KMS-11 (cell line): ENCODE measurements around the gene MARCHF10.
"Not testable (repeated sequence)": the region's sequence is repeated elsewhere in the genome, so short reads cannot be mapped to it uniquely, and the experiment has no call there.

Source experiments
- H2AFZ ChIP-seq: fragments of 200-600 bp; sonication (generic); 2 replicates; pipeline ENCODE4 v1.6.1; 2016; ENCODE audit warnings: antibody characterized with exemption, mixed run types, low read depth
- H3K27ac ChIP-seq: fragments of 200-600 bp; sonication (generic); 2 replicates; pipeline ENCODE4 v1.6.1; 2016; ENCODE audit warnings: mild to moderate bottlenecking, mixed run types
- H3K27me3 ChIP-seq: fragments of 200-600 bp; sonication (generic); 2 replicates; pipeline ENCODE4 v1.6.1; 2017; ENCODE audit warnings: mild to moderate bottlenecking, low read depth, mixed run types, moderate library complexity; ENCODE audit not compliant: insufficient read depth
- H3K36me3 ChIP-seq: fragments of 200-600 bp; sonication (generic); 2 replicates; pipeline ENCODE4 v1.6.1; 2017; ENCODE audit warnings: mild to moderate bottlenecking, mixed run types; ENCODE audit not compliant: insufficient read depth
- H3K4me1 ChIP-seq: fragments of 200-600 bp; sonication (generic); 2 replicates; pipeline ENCODE4 v1.6.1; 2016; ENCODE audit warnings: mild to moderate bottlenecking, low read depth, mixed run types; ENCODE audit not compliant: poor library complexity, severe bottlenecking
- H3K4me2 ChIP-seq: fragments of 200-600 bp; sonication (generic); 2 replicates; pipeline ENCODE4 v1.7.0; 2016; ENCODE audit warnings: mild to moderate bottlenecking, mixed run types
- H3K4me3 ChIP-seq: fragments of 200-600 bp; sonication (generic); IDR thresholded peaks from 2 replicates; pipeline ENCODE4 v1.6.1; 2017; ENCODE audit warnings: low read depth, low read length, mixed read lengths; ENCODE audit not compliant: insufficient read depth
- H3K79me2 ChIP-seq: fragments of 200-600 bp; sonication (generic); 2 replicates; pipeline ENCODE4 v1.6.1; 2016; ENCODE audit warnings: low read depth, mixed run types; ENCODE audit not compliant: insufficient read depth
- H3K9ac ChIP-seq: fragments of 200-600 bp; sonication (generic); 2 replicates; pipeline ENCODE4 v1.6.1; 2016; ENCODE audit warnings: mild to moderate bottlenecking, mixed run types
- H4K20me1 ChIP-seq: fragments of 200-600 bp; sonication (generic); 2 replicates; pipeline ENCODE4 v1.6.1; 2016; ENCODE audit warnings: mild to moderate bottlenecking, mixed run types; ENCODE audit not compliant: insufficient read depth
- TF ChIP-seq, protein P1 (sequence below): fragments of 200-600 bp; sonication (generic); conservative IDR thresholded peaks from 2 replicates; pipeline ENCODE4 v1.6.1; 2017; ENCODE audit warnings: low read depth, mild to moderate bottlenecking, antibody characterized with exemption, low read length, moderate library complexity, mixed read lengths

Gene MARCHF10

DNA sequence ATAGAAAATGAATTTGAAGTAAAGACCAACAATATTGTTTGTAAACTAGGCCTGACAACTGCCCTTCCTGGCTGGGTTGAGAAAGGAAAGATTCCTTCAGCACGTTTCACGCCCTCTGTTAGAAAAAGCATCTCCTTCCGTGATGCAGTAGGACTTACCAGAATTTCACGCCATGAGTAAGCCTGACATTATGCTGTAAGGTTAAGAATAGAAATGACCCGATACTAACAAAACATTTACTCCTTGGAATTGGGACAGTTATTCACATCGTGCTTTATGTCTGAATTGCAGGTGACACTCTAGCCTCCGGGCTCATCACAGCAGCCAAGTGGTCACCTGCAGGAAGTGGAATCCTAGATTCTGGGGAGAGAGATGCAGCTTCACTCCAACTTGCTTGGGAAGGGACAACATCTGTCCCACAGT is 17.5 kb downstream of the MARCHF10 start:
- H3K27ac ChIP-seq, result no peak overlapping the region
- H3K79me2 ChIP-seq, result no peaks in the 10 kb centered on the region
- H4K20me1 ChIP-seq, result no peaks in the 10 kb centered on the region
- H3K4me1 ChIP-seq, result no peaks in the 10 kb centered on the region
- no peak overlapping the region for H3K4me3 ChIP-seq
- H3K9ac ChIP-seq, result no peak overlapping the region
- no peaks in the 10 kb centered on the region for H3K36me3 ChIP-seq
- no peak overlapping the region for H2AFZ ChIP-seq
- no peaks in the 10 kb centered on the region for H3K27me3 ChIP-seq
- TF ChIP-seq, protein P1, sequence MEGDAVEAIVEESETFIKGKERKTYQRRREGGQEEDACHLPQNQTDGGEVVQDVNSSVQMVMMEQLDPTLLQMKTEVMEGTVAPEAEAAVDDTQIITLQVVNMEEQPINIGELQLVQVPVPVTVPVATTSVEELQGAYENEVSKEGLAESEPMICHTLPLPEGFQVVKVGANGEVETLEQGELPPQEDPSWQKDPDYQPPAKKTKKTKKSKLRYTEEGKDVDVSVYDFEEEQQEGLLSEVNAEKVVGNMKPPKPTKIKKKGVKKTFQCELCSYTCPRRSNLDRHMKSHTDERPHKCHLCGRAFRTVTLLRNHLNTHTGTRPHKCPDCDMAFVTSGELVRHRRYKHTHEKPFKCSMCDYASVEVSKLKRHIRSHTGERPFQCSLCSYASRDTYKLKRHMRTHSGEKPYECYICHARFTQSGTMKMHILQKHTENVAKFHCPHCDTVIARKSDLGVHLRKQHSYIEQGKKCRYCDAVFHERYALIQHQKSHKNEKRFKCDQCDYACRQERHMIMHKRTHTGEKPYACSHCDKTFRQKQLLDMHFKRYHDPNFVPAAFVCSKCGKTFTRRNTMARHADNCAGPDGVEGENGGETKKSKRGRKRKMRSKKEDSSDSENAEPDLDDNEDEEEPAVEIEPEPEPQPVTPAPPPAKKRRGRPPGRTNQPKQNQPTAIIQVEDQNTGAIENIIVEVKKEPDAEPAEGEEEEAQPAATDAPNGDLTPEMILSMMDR, result no peak
- H3K4me2 ChIP-seq, result no peak overlapping the region

DNA sequence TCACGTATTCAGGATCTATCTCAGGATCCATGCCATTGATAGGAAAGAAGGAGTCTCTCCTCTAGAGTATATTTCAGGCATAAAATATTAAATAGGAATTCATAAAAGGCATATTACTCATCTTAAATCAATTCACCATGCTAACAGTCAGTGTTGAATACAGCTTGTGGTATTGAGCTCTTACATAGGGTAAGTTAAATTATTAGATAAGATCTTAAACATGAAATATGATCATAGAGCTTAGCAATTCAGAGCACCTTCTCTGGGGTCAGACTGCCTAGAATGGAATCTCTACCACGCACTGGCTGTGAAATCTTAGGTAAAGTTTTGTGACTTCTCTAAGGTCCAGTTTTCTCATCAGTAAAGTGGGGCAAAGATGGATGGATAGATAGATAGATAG is 20.7 kb downstream of the MARCHF10 start:
- Histone ChIP-seq H3K4me2 (no peak overlapping the region), H3K79me2 (no peaks in the 10 kb centered on the region), H3K36me3 (no peaks in the 10 kb centered on the region), H3K4me3 (no peak overlapping the region), H3K4me1 (no peaks in the 10 kb centered on the region), H4K20me1 (no peaks in the 10 kb centered on the region), H3K9ac (no peak overlapping the region), H3K27me3 (no peaks in the 10 kb centered on the region), H2AFZ (no peak overlapping the region), H3K27ac (no peak overlapping the region)
- TF ChIP-seq, protein P1, result no peak

DNA sequence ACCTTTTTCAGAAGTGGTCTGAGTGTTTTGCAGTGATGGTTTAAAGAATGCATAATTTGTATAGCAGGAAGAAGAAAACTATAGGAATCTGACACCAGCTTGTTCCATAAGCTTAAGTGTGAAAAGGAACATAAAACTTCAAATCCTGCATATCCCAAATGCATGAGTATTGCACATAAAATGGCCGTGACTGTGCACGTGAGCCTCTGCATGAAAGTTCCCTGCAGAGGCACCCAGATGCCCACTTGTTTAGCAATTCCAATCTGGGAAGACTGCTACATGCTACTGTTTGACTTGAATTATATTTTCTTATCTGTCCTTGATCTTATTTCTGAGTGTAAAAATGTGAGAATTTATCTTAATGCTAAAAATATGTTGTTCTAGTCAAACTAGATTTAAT is 21.5 kb downstream of the MARCHF10 start:
- Histone ChIP-seq H3K4me2 (no peak overlapping the region), H3K27me3 (no peaks in the 10 kb centered on the region), H3K4me1 (no peaks in the 10 kb centered on the region), H3K4me3 (no peak overlapping the region), H3K27ac (no peak overlapping the region), H3K9ac (no peak overlapping the region), H3K79me2 (no peaks in the 10 kb centered on the region), H4K20me1 (no peaks in the 10 kb centered on the region), H3K36me3 (no peaks in the 10 kb centered on the region), H2AFZ (no peak overlapping the region)
- TF ChIP-seq, protein P1, result no peak

DNA sequence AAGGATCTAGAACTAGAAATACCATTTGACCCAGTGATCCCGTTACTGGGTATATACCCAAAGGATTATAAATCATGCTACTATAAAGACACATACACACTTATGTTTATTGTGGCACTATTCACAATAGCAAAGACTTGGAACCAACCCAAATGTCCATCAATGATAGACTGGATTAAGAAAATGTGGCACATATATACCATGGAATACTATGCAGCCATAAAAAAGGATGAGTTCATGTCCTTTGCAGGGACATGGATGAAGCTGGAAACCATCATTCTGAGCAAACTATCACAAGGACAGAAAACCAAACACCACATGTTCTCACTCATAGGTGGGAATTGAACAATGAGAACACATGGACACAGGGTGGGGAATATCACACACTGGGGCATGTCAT is 22.1 kb downstream of the MARCHF10 start:
- not testable (repeated sequence) for H3K27me3 ChIP-seq, H3K27ac ChIP-seq, H3K9ac ChIP-seq, H2AFZ ChIP-seq, H3K79me2 ChIP-seq, H3K4me3 ChIP-seq, H3K4me2 ChIP-seq, H3K36me3 ChIP-seq, H3K4me1 ChIP-seq, H4K20me1 ChIP-seq

DNA sequence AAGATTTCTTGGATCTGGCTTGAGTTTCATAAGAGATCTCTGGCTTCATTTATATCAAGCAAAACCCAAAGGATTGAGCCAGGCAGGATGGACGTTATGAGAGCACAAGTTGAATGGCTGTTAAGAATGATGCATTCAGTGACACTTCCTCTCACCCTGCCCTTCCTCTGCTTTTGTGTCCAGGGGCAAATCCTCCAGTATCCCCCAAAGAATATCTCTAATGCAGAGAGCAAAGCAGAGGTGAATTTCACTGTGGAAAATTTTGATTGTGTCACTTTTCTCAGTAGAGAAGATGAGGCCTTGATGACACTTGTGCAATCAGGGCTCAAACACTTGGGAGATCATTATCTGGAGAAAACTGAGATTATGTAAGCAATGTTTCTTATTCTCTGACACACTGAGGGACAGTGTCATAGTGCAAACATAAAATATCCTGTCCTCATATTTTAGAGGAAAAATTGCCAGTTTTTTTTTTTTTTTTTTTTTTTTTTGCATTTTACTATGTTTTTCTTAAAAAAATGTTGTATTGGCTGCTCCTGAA is 25.3 kb downstream of the MARCHF10 start:
- Histone ChIP-seq H4K20me1 (no peaks in the 10 kb centered on the region), H3K27me3 (no peaks in the 10 kb centered on the region), H3K4me2 (no peak overlapping the region), H3K36me3 (no peaks in the 10 kb centered on the region), H3K27ac (no peak overlapping the region), H3K4me3 (no peak overlapping the region), H3K4me1 (no peaks in the 10 kb centered on the region), H3K79me2 (no peaks in the 10 kb centered on the region), H2AFZ (no peak overlapping the region), H3K9ac (no peak overlapping the region)
- TF ChIP-seq, protein P1, result no peak
